ENCODE measurements around the gene ASTN2. TPM values are rescaled to one million over a fixed set of nuclear protein-coding genes. Genes with fewer than 3 reads are reported as not detected.

Gene ASTN2
- total RNA-seq, 6 experiments from 2014 or later, result 0.91 to 3.1 (median 2.5) TPM

- TF ChIP-seq POLR2A (IDR thresholded peaks at IDR 0.05), result no peak
- TF ChIP-seq CTCF (IDR thresholded peaks at IDR 0.05), result no peak
- peak in 2 of 3 donors; percentile 23 to 54 for DNase-seq
- WGBS (ENCODE audit: insufficient coverage, low coverage, low lambda C conversion rate, missing lambda C conversion rate), result 11% methylated on average over 5 of the region's 5 CpGs
- H3K4me1 ChIP-seq, result peaks cover 0 to 5% (median 0%) of the 10 kb centered on the region in 4 donors
- intact Hi-C loops (cut with DNase I), result no loop called here
- peak; percentile 82 to 96 (median 83) for ATAC-seq
- H3K9me3 ChIP-seq, result no peaks in the 10 kb centered on the region
- no peaks in the 10 kb centered on the region for H3K36me3 ChIP-seq
- no peaks in the 10 kb centered on the region for H3K27me3 ChIP-seq
- no peak overlapping the region for H3K4me3 ChIP-seq
- no peak overlapping the region for H3K27ac ChIP-seq
These were observed 223.2 kb downstream of the ASTN2 start for GRCh38 chr9:117191504-117192261.

- Histone ChIP-seq H3K27ac (no peak overlapping the region), H3K4me3 (no peak overlapping the region), H3K4me1 (peaks cover 0 to 5% (median 0%) of the 10 kb centered on the region in 4 donors), H3K9me3 (no peaks in the 10 kb centered on the region), H3K27me3 (no peaks in the 10 kb centered on the region), H3K36me3 (no peaks in the 10 kb centered on the region)
- no peak for TF ChIP-seq POLR2A (IDR thresholded peaks at IDR 0.05)
- TF ChIP-seq CTCF (IDR thresholded peaks at IDR 0.05), result no peak
- WGBS (ENCODE audit: insufficient coverage, low coverage, low lambda C conversion rate, missing lambda C conversion rate), result 43% methylated on average over 3 of the region's 3 CpGs
- intact Hi-C loops (cut with DNase I), result no loop called here
- DNase-seq, result no peak
- ATAC-seq, result no peak
These were observed 225.7 kb downstream of the ASTN2 start for GRCh38 chr9:117189121-117189520.

GRCh38 chr9:117188394-117188793 lies 226.5 kb downstream of the ASTN2 start:
- no peaks in the 10 kb centered on the region for H3K36me3 ChIP-seq
- no peaks in the 10 kb centered on the region for H3K9me3 ChIP-seq
- TF ChIP-seq POLR2A (IDR thresholded peaks at IDR 0.05), result no peak
- intact Hi-C loops (cut with DNase I), result no loop called here
- 40% methylated on average over 2 of the region's 3 CpGs for WGBS (ENCODE audit: insufficient coverage, low coverage, low lambda C conversion rate, missing lambda C conversion rate)
- no peak overlapping the region for H3K4me3 ChIP-seq
- H3K4me1 ChIP-seq, result peaks cover 0 to 5% (median 0%) of the 10 kb centered on the region in 4 donors
- H3K27me3 ChIP-seq, result no peaks in the 10 kb centered on the region
- no peak for DNase-seq
- H3K27ac ChIP-seq, result no peak overlapping the region
- no peak for ATAC-seq

- H3K9me3 ChIP-seq, result no peaks in the 10 kb centered on the region
- H3K36me3 ChIP-seq, result no peaks in the 10 kb centered on the region
- H3K27me3 ChIP-seq, result no peaks in the 10 kb centered on the region
- peaks cover 0 to 5% (median 0%) of the 10 kb centered on the region in 4 donors for H3K4me1 ChIP-seq
- TF ChIP-seq POLR2A (IDR thresholded peaks at IDR 0.05), result no peak
- TF ChIP-seq CTCF (IDR thresholded peaks at IDR 0.05), result no peak
- ATAC-seq, result no peak
- intact Hi-C loops (cut with DNase I), result no loop called here
- 44% methylated on average over 2 of the region's 2 CpGs for WGBS (ENCODE audit: insufficient coverage, low coverage, low lambda C conversion rate, missing lambda C conversion rate)
- DNase-seq, result no peak
- no peak overlapping the region for H3K27ac ChIP-seq
- H3K4me3 ChIP-seq, result no peak overlapping the region
These were observed 227.4 kb downstream of the ASTN2 start for GRCh38 chr9:117187498-117187897.

GRCh38 chr9:117184173-117184572 lies 230.7 kb downstream of the ASTN2 start:
- H3K9me3 ChIP-seq, result no peaks in the 10 kb centered on the region
- TF ChIP-seq POLR2A (IDR thresholded peaks at IDR 0.05), result no peak
- TF ChIP-seq CTCF (IDR thresholded peaks at IDR 0.05), result no peak
- no peaks in the 10 kb centered on the region for H3K4me1 ChIP-seq
- no peak overlapping the region for H3K4me3 ChIP-seq
- intact Hi-C loops (cut with DNase I), result no loop called here
- H3K36me3 ChIP-seq, result no peaks in the 10 kb centered on the region
- no peak for DNase-seq
- WGBS (ENCODE audit: insufficient coverage, low coverage, low lambda C conversion rate, missing lambda C conversion rate), result 27% methylated on average over 7 of the region's 7 CpGs
- H3K27ac ChIP-seq, result no peak overlapping the region
- H3K27me3 ChIP-seq, result no peaks in the 10 kb centered on the region
- ATAC-seq, result no peak

All from right lobe of liver (tissue), 6 donors.